Cardiac fibroblast (primary cell): ENCODE data around the gene STKLD1.
A peak's percentile ranks its signal among the peaks of the same experiment; 100 is the strongest.

ENCODE experiments used
- DNase-seq, 2 donors: peaks; one replicate each; pipeline versions ENCODE4 v3.0.0 to v3.0.0-alpha.2; 2010; ENCODE audit warnings: low read depth in 2 of 2
- H3K4me3 ChIP-seq, 2 donors: replicated peaks in 1 of 2; 1 replicate in 1 of 2; 2 replicates in 1 of 2; pipeline ENCODE4 v1.5.1; 2011; ENCODE audit warnings: low read depth in 2 of 2, low read length in 2 of 2, mild to moderate bottlenecking in 2 of 2, moderate library complexity in 1 of 2
- TF ChIP-seq, protein P1 (sequence below): IDR thresholded peaks from one replicate; pipeline ENCODE4 v1.5.1; 2011; ENCODE audit warnings: low read depth, mild to moderate bottlenecking, low read length, inconsistent platforms

The STKLD1 gene

GRCh38 chr9:133340256-133340655 is 35.9 kb upstream of the STKLD1 start:
- no peak overlapping the region for H3K4me3 ChIP-seq
- TF ChIP-seq, protein P1, sequence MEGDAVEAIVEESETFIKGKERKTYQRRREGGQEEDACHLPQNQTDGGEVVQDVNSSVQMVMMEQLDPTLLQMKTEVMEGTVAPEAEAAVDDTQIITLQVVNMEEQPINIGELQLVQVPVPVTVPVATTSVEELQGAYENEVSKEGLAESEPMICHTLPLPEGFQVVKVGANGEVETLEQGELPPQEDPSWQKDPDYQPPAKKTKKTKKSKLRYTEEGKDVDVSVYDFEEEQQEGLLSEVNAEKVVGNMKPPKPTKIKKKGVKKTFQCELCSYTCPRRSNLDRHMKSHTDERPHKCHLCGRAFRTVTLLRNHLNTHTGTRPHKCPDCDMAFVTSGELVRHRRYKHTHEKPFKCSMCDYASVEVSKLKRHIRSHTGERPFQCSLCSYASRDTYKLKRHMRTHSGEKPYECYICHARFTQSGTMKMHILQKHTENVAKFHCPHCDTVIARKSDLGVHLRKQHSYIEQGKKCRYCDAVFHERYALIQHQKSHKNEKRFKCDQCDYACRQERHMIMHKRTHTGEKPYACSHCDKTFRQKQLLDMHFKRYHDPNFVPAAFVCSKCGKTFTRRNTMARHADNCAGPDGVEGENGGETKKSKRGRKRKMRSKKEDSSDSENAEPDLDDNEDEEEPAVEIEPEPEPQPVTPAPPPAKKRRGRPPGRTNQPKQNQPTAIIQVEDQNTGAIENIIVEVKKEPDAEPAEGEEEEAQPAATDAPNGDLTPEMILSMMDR, result no peak
- DNase-seq, result no peak

DNA sequence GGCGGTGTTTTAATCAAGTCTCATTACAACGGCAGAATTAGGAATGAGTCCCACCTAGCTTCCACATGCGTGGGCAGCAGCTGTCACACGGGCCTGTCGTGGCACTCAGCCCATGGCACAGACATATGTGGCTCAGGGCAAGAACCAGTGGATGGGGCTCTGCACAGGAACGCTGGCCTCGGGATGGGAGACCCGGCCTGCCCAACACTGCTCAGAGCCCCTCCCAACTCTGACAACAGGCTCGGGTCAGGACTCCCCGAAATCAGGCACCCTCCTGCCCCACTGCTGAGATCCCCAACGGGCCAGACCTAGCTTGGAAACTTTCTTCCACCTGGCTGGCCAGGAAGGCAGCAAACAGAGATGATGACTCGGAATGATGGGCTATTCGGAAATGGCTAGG is 35.2 kb upstream of the STKLD1 start:
- H3K4me3 ChIP-seq, result no peak overlapping the region
- DNase-seq, result no peak
- TF ChIP-seq, protein P1, result no peak

- no peak overlapping the region for H3K4me3 ChIP-seq
- no peak for DNase-seq
- TF ChIP-seq, protein P1, result no peak
Measured at GRCh38 chr9:133341369-133342068, 34.6 kb upstream of the STKLD1 start.

DNA sequence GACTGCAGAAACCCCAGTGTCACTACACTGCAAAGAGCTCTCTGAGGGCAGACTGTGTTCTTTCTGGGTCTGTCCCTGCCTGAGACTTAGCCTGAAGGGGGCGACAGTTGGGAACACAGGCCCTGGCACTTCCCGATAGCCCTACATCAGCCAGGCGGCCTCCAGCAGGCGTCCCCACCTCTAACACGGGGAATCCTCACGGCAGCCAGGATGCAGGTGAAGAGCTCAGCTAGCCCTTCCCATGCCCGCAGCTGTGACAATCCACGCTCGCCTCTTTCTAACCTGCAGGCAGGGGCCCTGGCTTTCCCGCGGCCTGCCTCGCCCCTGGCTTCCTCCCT is 34.1 kb upstream of the STKLD1 start:
- TF ChIP-seq, protein P1, result peak; percentile 38
- DNase-seq, result no peak
- no peak overlapping the region for H3K4me3 ChIP-seq

- H3K4me3 ChIP-seq, result no peak overlapping the region
- no peak for DNase-seq
- TF ChIP-seq, protein P1, result peak; percentile 30
Measured at GRCh38 chr9:133342570-133342969, 33.6 kb upstream of the STKLD1 start.

DNA sequence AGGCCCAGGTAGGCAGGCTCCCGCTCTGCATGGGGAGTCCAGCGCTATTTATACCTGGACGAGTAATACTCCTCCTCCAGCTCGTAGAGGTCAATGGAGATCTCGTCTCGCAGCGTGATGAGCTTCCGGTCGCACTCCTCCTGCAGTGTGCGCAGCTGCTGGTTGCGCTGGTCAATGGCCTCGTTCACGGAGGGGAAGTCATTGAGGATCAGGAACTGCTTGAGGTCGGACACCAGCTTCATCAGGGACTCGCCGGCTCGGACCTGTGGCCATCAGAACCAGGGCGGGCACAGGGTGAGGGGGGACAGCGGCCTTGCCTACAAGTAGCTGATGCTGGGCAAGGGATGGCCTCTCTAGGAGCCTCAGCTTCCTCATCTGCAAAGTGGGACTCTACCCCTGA is 32.1 kb upstream of the STKLD1 start:
- TF ChIP-seq, protein P1, result no peak
- no peak overlapping the region for H3K4me3 ChIP-seq
- DNase-seq, result no peak

- no peak overlapping the region for H3K4me3 ChIP-seq
- no peak for DNase-seq
- TF ChIP-seq, protein P1, result no peak
Measured at GRCh38 chr9:133344979-133345378, 31.2 kb upstream of the STKLD1 start.
